ENCODE data around the gene BLOC1S6. TPM values are rescaled to one million over a fixed set of nuclear protein-coding genes. Genes with fewer than 3 reads are reported as not detected.

BLOC1S6 gene
- total and polyA plus RNA-seq, 2 of the 8 experiments (the other 6 are each of a cell fraction or from before 2014, with no cell fraction given) = 4.5 to 28.8 TPM

- no peak overlapping the region for H3K14ac ChIP-seq (ENCODE audit: insufficient read length)
- no peak overlapping the region for H2BK5ac ChIP-seq (ENCODE audit: low read depth, low read length)
- H3K23me2 ChIP-seq (ENCODE audit: low read depth, low read length) = no peaks in the 10 kb centered on the region
- no peak overlapping the region for H4K91ac ChIP-seq (replicated peaks; ENCODE audit: insufficient read length, low read length)
- no peaks in the 10 kb centered on the region for H3K79me1 ChIP-seq (ENCODE audit: low read depth, low read length)
- ChIA-PET CTCF (ENCODE audit: partially characterized antibody) (interaction anchor here (1.0 to 9.9 kb wide), 2 partner anchors 16 to 20 kb away, joined by 3 to 103 read pairs; no protein-coding TSS in a partner anchor), POLR2A (ENCODE audit: partially characterized antibody) (no interaction called here)
- H3K56ac ChIP-seq (replicated peaks; ENCODE audit: insufficient read length, low read depth, low read length) = no peak overlapping the region
- no peak overlapping the region for H3K4me2 ChIP-seq (ENCODE audit: insufficient read depth in 1 of 2, low read depth in 2 of 2, low read length in 2 of 2)
- H4K5ac ChIP-seq (ENCODE audit: insufficient read length, low read depth, low read length) = no peak overlapping the region
- no peak overlapping the region for H2BK15ac ChIP-seq (ENCODE audit: low read length)
- WGBS, 2 experiments (ENCODE audit: extremely low coverage in 1 of 2, insufficient coverage in 1 of 2, insufficient read length in 1 of 2, insufficient replicate concordance in 2 of 2, low coverage in 1 of 2, low lambda C conversion rate in 2 of 2, missing lambda C conversion rate in 1 of 2) = 86% methylated on average over 2 of the region's 2 CpGs; no CpG with 5 or more reads in 1 of the 2 experiments
- no peak overlapping the region for H2AFZ ChIP-seq (ENCODE audit: low read length)
- no peaks in the 10 kb centered on the region for H4K20me1 ChIP-seq (replicated peaks in 1 of 2; ENCODE audit: control insufficient read depth in 1 of 2, insufficient read depth in 2 of 2, low read length in 2 of 2)
- no peak overlapping the region for H2AK5ac ChIP-seq (ENCODE audit: low read depth, low read length)
- H3K18ac ChIP-seq (ENCODE audit: extremely low read depth, low read length) = no peak overlapping the region
- TF ChIP-seq SUZ12 (IDR thresholded peaks at IDR 0.05; ENCODE audit: low read length) = no peak
- no peak for TF ChIP-seq E2F6 (IDR thresholded peaks at IDR 0.05)
- TF ChIP-seq TAF7 (optimal IDR thresholded peaks at IDR 0.05; ENCODE audit: borderline replicate concordance, low read depth, low read length) = no peak
- no peak for TF ChIP-seq BACH1 (IDR thresholded peaks at IDR 0.05; ENCODE audit: low read length)
- TF ChIP-seq CREB1 (IDR thresholded peaks at IDR 0.05) = no peak
- TF ChIP-seq, protein P1, sequence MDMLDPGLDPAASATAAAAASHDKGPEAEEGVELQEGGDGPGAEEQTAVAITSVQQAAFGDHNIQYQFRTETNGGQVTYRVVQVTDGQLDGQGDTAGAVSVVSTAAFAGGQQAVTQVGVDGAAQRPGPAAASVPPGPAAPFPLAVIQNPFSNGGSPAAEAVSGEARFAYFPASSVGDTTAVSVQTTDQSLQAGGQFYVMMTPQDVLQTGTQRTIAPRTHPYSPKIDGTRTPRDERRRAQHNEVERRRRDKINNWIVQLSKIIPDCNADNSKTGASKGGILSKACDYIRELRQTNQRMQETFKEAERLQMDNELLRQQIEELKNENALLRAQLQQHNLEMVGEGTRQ (IDR thresholded peaks at IDR 0.05; ENCODE audit: low read length) = no peak
- no peak for TF ChIP-seq JUND (IDR thresholded peaks at IDR 0.05; ENCODE audit: low read length)
- TF ChIP-seq SIN3A (conservative IDR thresholded peaks at IDR 0.05 in 1 of 2, IDR thresholded peaks at IDR 0.05 in 1 of 2; ENCODE audit: low read depth in 1 of 2, low read length in 2 of 2) = no peak
- no peak for TF ChIP-seq RBBP5 (IDR thresholded peaks at IDR 0.05; ENCODE audit: borderline replicate concordance, low read depth, low read length)
- TF ChIP-seq TEAD4 (IDR thresholded peaks at IDR 0.05; ENCODE audit: low read depth, low read length) = no peak
- TF ChIP-seq POLR2AphosphoS5 (IDR thresholded peaks at IDR 0.05; ENCODE audit: low read depth, low read length) = no peak
- TF ChIP-seq SIRT6 (IDR thresholded peaks at IDR 0.05; ENCODE audit: low read length) = no peak
- no peak overlapping the region for H2BK20ac ChIP-seq (ENCODE audit: low read length)
- H3K4ac ChIP-seq (replicated peaks; ENCODE audit: insufficient read length, low read depth, low read length) = no peak overlapping the region
- no peaks in the 10 kb centered on the region for H3K36me3 ChIP-seq (ENCODE audit: control insufficient read depth in 2 of 4, insufficient read depth in 4 of 4, low read length in 3 of 4)
- no peak overlapping the region for H4K8ac ChIP-seq (ENCODE audit: extremely low read depth, insufficient read depth, low read length)
- no peak overlapping the region for H3K9ac ChIP-seq (replicated peaks in 1 of 4; ENCODE audit: extremely low read depth in 1 of 4, low read depth in 3 of 4, low read length in 3 of 4)
- no peaks in the 10 kb centered on the region for H3K4me1 ChIP-seq (replicated peaks in 1 of 4; ENCODE audit: control insufficient read depth in 3 of 4, insufficient read depth in 4 of 4, low read length in 3 of 4)
- no peaks in the 10 kb centered on the region for H3K9me3 ChIP-seq (ENCODE audit: insufficient read depth in 2 of 2, low read depth in 1 of 2, low read length in 1 of 2)
- H2BK120ac ChIP-seq (replicated peaks; ENCODE audit: low read depth, low read length) = no peak overlapping the region
- no peak for DNase-seq (ENCODE audit: low read depth in 1 of 2, low spot score in 2 of 2)
- H3K79me2 ChIP-seq (ENCODE audit: control insufficient read depth in 1 of 2, insufficient read depth in 2 of 2, low read length in 2 of 2) = no peaks in the 10 kb centered on the region
- no peak overlapping the region for H2BK12ac ChIP-seq (ENCODE audit: low read depth, low read length)
- no peak overlapping the region for H3K23ac ChIP-seq (ENCODE audit: insufficient read length)
- no peak overlapping the region for H3K27ac ChIP-seq (ENCODE audit: low read depth, low read length)
- H3K27me3 ChIP-seq (replicated peaks in 1 of 4; ENCODE audit: control insufficient read depth in 3 of 4, extremely low read depth in 1 of 4, insufficient read depth in 3 of 4, low read length in 3 of 4) = no peaks in the 10 kb centered on the region; a peak in 1 of 7 replicates
- no peak overlapping the region for H3K4me3 ChIP-seq (ENCODE audit: extremely low read depth in 1 of 4, insufficient read depth in 2 of 4, low read depth in 3 of 4, low read length in 4 of 4)
- no peak for FAIRE-seq
Observed at GRCh38 chr15:45657254-45657653, 70.1 kb downstream of the BLOC1S6 start.

Measured in H1 (cell line).